KG1 (cell line): ENCODE results near the gene CRYL1.

ENCODE experiments used
- DNase-seq: peaks from one replicate; lab custom pipeline; 2025; lab: John Stamatoyannopoulos, UW

The CRYL1 gene

GRCh38 chr13:20369886-20370361, 155.7 kb downstream of the CRYL1 start:
- DNase-seq, result no peak

GRCh38 chr13:20366056-20366455, 159.6 kb downstream of the CRYL1 start:
- DNase-seq, result no peak

- no peak for DNase-seq
Observed at GRCh38 chr13:20363603-20364002, 162.1 kb downstream of the CRYL1 start.

GRCh38 chr13:20363172-20363571, 162.5 kb downstream of the CRYL1 start:
- DNase-seq, result no peak

- DNase-seq, result no peak
Observed at GRCh38 chr13:20362484-20363041, 163.1 kb downstream of the CRYL1 start.

- DNase-seq, result no peak
Observed at GRCh38 chr13:20360835-20361412, 164.7 kb downstream of the CRYL1 start.

- DNase-seq, result no peak
Observed at GRCh38 chr13:20360041-20360491, 165.6 kb downstream of the CRYL1 start.

- DNase-seq, result no peak
Observed at GRCh38 chr13:20359335-20359734, 166.3 kb downstream of the CRYL1 start.

GRCh38 chr13:20358022-20358421, 167.6 kb downstream of the CRYL1 start:
- no peak for DNase-seq

- DNase-seq, result no peak
Observed at GRCh38 chr13:20356444-20356843, 169.2 kb downstream of the CRYL1 start.

GRCh38 chr13:20354722-20355121, 170.9 kb downstream of the CRYL1 start:
- no peak for DNase-seq

GRCh38 chr13:20353973-20354372, 171.7 kb downstream of the CRYL1 start:
- DNase-seq, result no peak
